Measurements from ENCODE around the gene MLLT3.

The MLLT3 gene

GRCh38 chr9:20319241-20319640, 303.1 kb downstream of the MLLT3 start:
- no peak overlapping the region for H2AK5ac ChIP-seq (ENCODE audit: low read length)
- H4K91ac ChIP-seq (ENCODE audit: low read depth, low read length) = no peak overlapping the region
- H3K18ac ChIP-seq (ENCODE audit: low read length) = no peak overlapping the region
- H3K4me1 ChIP-seq (ENCODE audit: control insufficient read depth in 1 of 2, insufficient read depth in 2 of 2, low read length in 2 of 2) = no peaks in the 10 kb centered on the region
- no peak overlapping the region for H2BK120ac ChIP-seq (ENCODE audit: insufficient read depth, low read length, poor library complexity)
- no peak overlapping the region for H3K9ac ChIP-seq (ENCODE audit: low read length)
- H3K27me3 ChIP-seq (ENCODE audit: insufficient read depth, low read length) = no peaks in the 10 kb centered on the region
- H2BK12ac ChIP-seq (ENCODE audit: low read length) = no peak overlapping the region
- H3K79me2 ChIP-seq (ENCODE audit: control insufficient read depth, insufficient read depth, low read length, poor library complexity) = no peaks in the 10 kb centered on the region
- no peak overlapping the region for H4K12ac ChIP-seq (ENCODE audit: low read depth, low read length)
- peaks cover 2% of the 10 kb centered on the region for H3K9me3 ChIP-seq (ENCODE audit: insufficient read depth, low read depth, low read length)
- H3K14ac ChIP-seq (ENCODE audit: low read length) = no peak overlapping the region
- H3K4me3 ChIP-seq (ENCODE audit: low read depth, low read length) = no peak overlapping the region
- no peak overlapping the region for H4K8ac ChIP-seq (ENCODE audit: low read depth, low read length)
- no peak overlapping the region for H3K4ac ChIP-seq (ENCODE audit: low read depth, low read length)
- no peak for DNase-seq
- no peak overlapping the region for H3K4me2 ChIP-seq (ENCODE audit: low read length)
- no CpG with 5 or more reads among the region's 8 CpGs for WGBS (ENCODE audit: extremely low coverage, insufficient coverage, insufficient read length)
- H2BK5ac ChIP-seq (ENCODE audit: low read depth, low read length, poor library complexity) = no peak overlapping the region
- no peak overlapping the region for H2AFZ ChIP-seq (ENCODE audit: insufficient read depth, low read length, poor library complexity)
- no peaks in the 10 kb centered on the region for H3K79me1 ChIP-seq (ENCODE audit: low read length)
- no peak overlapping the region for H3K23ac ChIP-seq (ENCODE audit: low read length)
- no peak overlapping the region for H3K27ac ChIP-seq (ENCODE audit: low read depth, low read length)
- H3K36me3 ChIP-seq (ENCODE audit: control insufficient read depth in 1 of 2, insufficient read depth in 2 of 2, low read length in 2 of 2) = no peaks in the 10 kb centered on the region

- no peaks in the 10 kb centered on the region for H3K79me1 ChIP-seq (ENCODE audit: low read length)
- H4K12ac ChIP-seq (ENCODE audit: low read depth, low read length) = no peak overlapping the region
- no peak overlapping the region for H2AFZ ChIP-seq (ENCODE audit: insufficient read depth, low read length, poor library complexity)
- H3K23ac ChIP-seq (ENCODE audit: low read length) = no peak overlapping the region
- H2BK120ac ChIP-seq (ENCODE audit: insufficient read depth, low read length, poor library complexity) = no peak overlapping the region
- no CpG with 5 or more reads among the region's 5 CpGs for WGBS (ENCODE audit: extremely low coverage, insufficient coverage, insufficient read length)
- H4K8ac ChIP-seq (ENCODE audit: low read depth, low read length) = no peak overlapping the region
- no peaks in the 10 kb centered on the region for H3K4me1 ChIP-seq (ENCODE audit: control insufficient read depth in 1 of 2, insufficient read depth in 2 of 2, low read length in 2 of 2)
- no peak overlapping the region for H3K4me2 ChIP-seq (ENCODE audit: low read length)
- no peak overlapping the region for H3K4ac ChIP-seq (ENCODE audit: low read depth, low read length)
- no peak overlapping the region for H3K14ac ChIP-seq (ENCODE audit: low read length)
- H3K27ac ChIP-seq (ENCODE audit: low read depth, low read length) = no peak overlapping the region
- no peak overlapping the region for H2AK5ac ChIP-seq (ENCODE audit: low read length)
- no peak overlapping the region for H3K4me3 ChIP-seq (ENCODE audit: low read depth, low read length)
- DNase-seq = no peak
- H3K36me3 ChIP-seq (ENCODE audit: control insufficient read depth in 1 of 2, insufficient read depth in 2 of 2, low read length in 2 of 2) = no peaks in the 10 kb centered on the region
- no peak overlapping the region for H2BK5ac ChIP-seq (ENCODE audit: low read depth, low read length, poor library complexity)
- no peaks in the 10 kb centered on the region for H3K27me3 ChIP-seq (ENCODE audit: insufficient read depth, low read length)
- H3K9me3 ChIP-seq (ENCODE audit: insufficient read depth, low read depth, low read length) = peaks cover 2% of the 10 kb centered on the region
- H3K79me2 ChIP-seq (ENCODE audit: control insufficient read depth, insufficient read depth, low read length, poor library complexity) = no peaks in the 10 kb centered on the region
- H2BK12ac ChIP-seq (ENCODE audit: low read length) = no peak overlapping the region
- H3K18ac ChIP-seq (ENCODE audit: low read length) = no peak overlapping the region
- no peak overlapping the region for H3K9ac ChIP-seq (ENCODE audit: low read length)
- H4K91ac ChIP-seq (ENCODE audit: low read depth, low read length) = no peak overlapping the region
Observed at GRCh38 chr9:20317701-20318100, 304.6 kb downstream of the MLLT3 start.

- H3K27me3 ChIP-seq (ENCODE audit: insufficient read depth, low read length) = no peaks in the 10 kb centered on the region
- H3K4me3 ChIP-seq (ENCODE audit: low read depth, low read length) = no peak overlapping the region
- H3K9me3 ChIP-seq (ENCODE audit: insufficient read depth, low read depth, low read length) = peaks cover 2% of the 10 kb centered on the region
- H3K4me2 ChIP-seq (ENCODE audit: low read length) = no peak overlapping the region
- DNase-seq = no peak
- H4K12ac ChIP-seq (ENCODE audit: low read depth, low read length) = no peak overlapping the region
- H2AFZ ChIP-seq (ENCODE audit: insufficient read depth, low read length, poor library complexity) = no peak overlapping the region
- no peak overlapping the region for H4K8ac ChIP-seq (ENCODE audit: low read depth, low read length)
- no peak overlapping the region for H3K27ac ChIP-seq (ENCODE audit: low read depth, low read length)
- H3K79me2 ChIP-seq (ENCODE audit: control insufficient read depth, insufficient read depth, low read length, poor library complexity) = no peaks in the 10 kb centered on the region
- no CpG with 5 or more reads among the region's 9 CpGs for WGBS (ENCODE audit: extremely low coverage, insufficient coverage, insufficient read length)
- no peak overlapping the region for H3K18ac ChIP-seq (ENCODE audit: low read length)
- H3K79me1 ChIP-seq (ENCODE audit: low read length) = no peaks in the 10 kb centered on the region
- no peak overlapping the region for H3K14ac ChIP-seq (ENCODE audit: low read length)
- no peak overlapping the region for H3K4ac ChIP-seq (ENCODE audit: low read depth, low read length)
- H2BK5ac ChIP-seq (ENCODE audit: low read depth, low read length, poor library complexity) = no peak overlapping the region
- H3K36me3 ChIP-seq (ENCODE audit: control insufficient read depth in 1 of 2, insufficient read depth in 2 of 2, low read length in 2 of 2) = no peaks in the 10 kb centered on the region
- no peak overlapping the region for H3K23ac ChIP-seq (ENCODE audit: low read length)
- H2AK5ac ChIP-seq (ENCODE audit: low read length) = no peak overlapping the region
- H3K4me1 ChIP-seq (ENCODE audit: control insufficient read depth in 1 of 2, insufficient read depth in 2 of 2, low read length in 2 of 2) = no peaks in the 10 kb centered on the region
- H2BK12ac ChIP-seq (ENCODE audit: low read length) = no peak overlapping the region
- no peak overlapping the region for H2BK120ac ChIP-seq (ENCODE audit: insufficient read depth, low read length, poor library complexity)
- H4K91ac ChIP-seq (ENCODE audit: low read depth, low read length) = no peak overlapping the region
- H3K9ac ChIP-seq (ENCODE audit: low read length) = no peak overlapping the region
Observed at GRCh38 chr9:20316372-20316771, 305.9 kb downstream of the MLLT3 start.

- Histone ChIP-seq H3K18ac (ENCODE audit: low read length) (no peak overlapping the region), H4K12ac (ENCODE audit: low read depth, low read length) (no peak overlapping the region), H2AK5ac (ENCODE audit: low read length) (no peak overlapping the region), H2BK5ac (ENCODE audit: low read depth, low read length, poor library complexity) (no peak overlapping the region), H3K4me1 (ENCODE audit: control insufficient read depth in 1 of 2, insufficient read depth in 2 of 2, low read length in 2 of 2) (no peaks in the 10 kb centered on the region), H3K9me3 (ENCODE audit: insufficient read depth, low read depth, low read length) (peaks cover 2% of the 10 kb centered on the region), H3K27me3 (ENCODE audit: insufficient read depth, low read length) (no peaks in the 10 kb centered on the region), H4K8ac (ENCODE audit: low read depth, low read length) (no peak overlapping the region), H3K23ac (ENCODE audit: low read length) (no peak overlapping the region), H3K4me2 (ENCODE audit: low read length) (no peak overlapping the region), H2BK120ac (ENCODE audit: insufficient read depth, low read length, poor library complexity) (no peak overlapping the region), H3K36me3 (ENCODE audit: control insufficient read depth in 1 of 2, insufficient read depth in 2 of 2, low read length in 2 of 2) (no peaks in the 10 kb centered on the region), H2AFZ (ENCODE audit: insufficient read depth, low read length, poor library complexity) (no peak overlapping the region), H3K4me3 (ENCODE audit: low read depth, low read length) (no peak overlapping the region), H4K91ac (ENCODE audit: low read depth, low read length) (no peak overlapping the region), H3K9ac (ENCODE audit: low read length) (no peak overlapping the region), H3K79me1 (ENCODE audit: low read length) (no peaks in the 10 kb centered on the region), H3K79me2 (ENCODE audit: control insufficient read depth, insufficient read depth, low read length, poor library complexity) (no peaks in the 10 kb centered on the region), H3K27ac (ENCODE audit: low read depth, low read length) (no peak overlapping the region), H2BK12ac (ENCODE audit: low read length) (no peak overlapping the region), H3K14ac (ENCODE audit: low read length) (no peak overlapping the region), H3K4ac (ENCODE audit: low read depth, low read length) (no peak overlapping the region)
- no peak for DNase-seq
- no CpG with 5 or more reads among the region's 2 CpGs for WGBS (ENCODE audit: extremely low coverage, insufficient coverage, insufficient read length)
Observed at GRCh38 chr9:20315677-20316076, 306.6 kb downstream of the MLLT3 start.

All from trophoblast cell (in vitro differentiated cells and primary cell).